Measurements from ENCODE around the gene ALKBH4.
"Not testable (repeated sequence)": the region's sequence is repeated elsewhere in the genome, so short reads cannot be mapped to it uniquely, and the experiment has no call there.

GRCh38 chr7:102474736-102475435, 10.2 kb upstream of the ALKBH4 start:
- TF ChIP-seq CTCF, POLR2A (IDR thresholded peaks at IDR 0.05): not testable (repeated sequence)
